Fibroblast of pulmonary artery (primary cell): ENCODE measurements around the gene NKAIN2.

ENCODE experiments used
- DNase-seq: peaks from one replicate; pipeline ENCODE4 v3.0.0-alpha.2; 2010; ENCODE audit warnings: low read depth
- H3K4me3 ChIP-seq: replicated peaks from 2 replicates; pipeline ENCODE4 v1.5.1; 2011; ENCODE audit warnings: low read depth, mild to moderate bottlenecking, control low read depth, low read length, moderate library complexity
- TF ChIP-seq, protein P1 (sequence below): IDR thresholded peaks from 2 replicates; pipeline ENCODE4 v1.5.1; 2011; ENCODE audit warnings: mild to moderate bottlenecking, control low read depth, low read length, inconsistent platforms; ENCODE audit errors: missing control alignments

NKAIN2 gene

DNA sequence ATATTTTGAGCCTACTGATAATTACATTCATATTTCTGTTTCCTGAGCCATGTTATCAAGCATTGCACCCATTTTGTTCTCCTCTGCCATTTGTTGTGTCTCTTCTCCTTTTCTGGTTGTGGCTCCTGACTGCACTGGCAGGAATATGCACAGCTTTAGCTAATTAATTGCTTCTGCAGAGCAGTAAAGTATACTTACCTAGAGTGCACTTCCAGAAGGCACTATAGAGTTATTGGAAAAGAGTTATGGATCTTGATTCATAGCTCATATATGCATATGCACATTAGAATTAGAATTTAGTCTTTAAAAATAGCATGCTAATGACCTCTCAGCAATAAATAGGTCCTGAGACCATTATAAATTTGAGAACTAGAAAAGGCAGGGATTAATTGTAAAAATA lies 262.6 kb downstream of the NKAIN2 start:
- no peak overlapping the region for H3K4me3 ChIP-seq
- no peak for DNase-seq
- TF ChIP-seq, protein P1, sequence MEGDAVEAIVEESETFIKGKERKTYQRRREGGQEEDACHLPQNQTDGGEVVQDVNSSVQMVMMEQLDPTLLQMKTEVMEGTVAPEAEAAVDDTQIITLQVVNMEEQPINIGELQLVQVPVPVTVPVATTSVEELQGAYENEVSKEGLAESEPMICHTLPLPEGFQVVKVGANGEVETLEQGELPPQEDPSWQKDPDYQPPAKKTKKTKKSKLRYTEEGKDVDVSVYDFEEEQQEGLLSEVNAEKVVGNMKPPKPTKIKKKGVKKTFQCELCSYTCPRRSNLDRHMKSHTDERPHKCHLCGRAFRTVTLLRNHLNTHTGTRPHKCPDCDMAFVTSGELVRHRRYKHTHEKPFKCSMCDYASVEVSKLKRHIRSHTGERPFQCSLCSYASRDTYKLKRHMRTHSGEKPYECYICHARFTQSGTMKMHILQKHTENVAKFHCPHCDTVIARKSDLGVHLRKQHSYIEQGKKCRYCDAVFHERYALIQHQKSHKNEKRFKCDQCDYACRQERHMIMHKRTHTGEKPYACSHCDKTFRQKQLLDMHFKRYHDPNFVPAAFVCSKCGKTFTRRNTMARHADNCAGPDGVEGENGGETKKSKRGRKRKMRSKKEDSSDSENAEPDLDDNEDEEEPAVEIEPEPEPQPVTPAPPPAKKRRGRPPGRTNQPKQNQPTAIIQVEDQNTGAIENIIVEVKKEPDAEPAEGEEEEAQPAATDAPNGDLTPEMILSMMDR, result no peak

DNA sequence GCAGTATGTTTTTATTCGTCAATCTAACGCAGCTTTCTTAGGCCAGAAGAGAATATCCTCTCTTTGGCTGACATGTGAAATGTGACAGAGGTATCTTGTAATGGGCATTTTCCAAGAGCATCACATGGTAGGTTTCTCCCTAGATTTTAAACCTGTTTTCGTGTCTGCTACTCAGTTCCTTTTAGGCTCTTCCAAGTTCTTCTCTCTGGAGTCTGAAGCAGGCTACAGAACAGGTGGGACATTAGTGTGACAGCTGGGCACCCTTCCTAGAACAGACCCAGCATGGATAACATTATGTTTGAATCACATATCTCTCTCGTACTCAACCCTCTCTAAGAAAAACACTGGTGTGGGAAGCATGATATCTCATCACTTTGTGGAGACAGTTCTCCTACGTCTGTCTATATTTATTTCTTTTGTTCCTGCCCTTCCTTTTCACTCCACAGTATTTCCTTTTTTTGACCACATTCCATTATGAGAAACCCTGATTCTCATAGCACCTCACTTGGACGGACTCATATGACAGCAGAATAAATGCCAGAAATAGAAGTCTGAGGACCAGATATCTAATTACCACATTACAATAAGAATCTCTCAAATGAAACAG lies 263.4 kb downstream of the NKAIN2 start:
- H3K4me3 ChIP-seq, result no peak overlapping the region
- no peak for DNase-seq
- TF ChIP-seq, protein P1, result no peak

DNA sequence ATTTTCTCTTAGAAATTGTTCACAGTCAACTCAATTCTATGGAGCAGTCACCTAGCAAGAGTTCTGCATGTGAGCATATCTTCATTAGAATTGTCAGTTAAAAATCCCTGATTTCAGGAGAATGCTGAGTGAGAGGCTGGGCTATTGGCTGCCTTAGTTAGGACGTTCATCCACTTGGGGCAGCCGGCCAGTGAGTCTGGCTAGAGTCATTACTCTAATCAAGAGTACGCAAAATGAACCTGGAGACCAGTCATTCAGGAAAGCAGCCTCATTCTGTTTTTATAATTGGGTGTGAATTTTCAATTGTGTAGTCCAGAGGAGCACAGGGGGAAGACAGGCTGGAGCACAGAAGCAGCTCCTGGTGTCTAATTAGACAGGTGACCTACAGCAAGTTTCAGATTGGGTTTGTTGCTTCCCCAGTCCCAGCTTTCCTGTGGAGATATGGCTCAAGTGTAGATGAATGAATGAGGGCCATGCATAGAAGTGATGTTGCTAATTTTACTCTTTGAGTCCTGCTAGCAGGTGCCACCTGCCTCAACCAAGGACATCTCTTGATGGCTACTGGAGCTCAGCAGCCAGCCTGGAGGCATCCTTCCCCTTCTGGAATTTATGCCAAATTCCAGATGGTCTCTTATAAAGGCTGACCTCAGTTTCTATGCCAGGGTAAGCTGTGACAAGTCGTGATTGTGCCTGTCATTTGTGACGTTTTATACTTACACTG lies 265.7 kb downstream of the NKAIN2 start:
- no peak overlapping the region for H3K4me3 ChIP-seq
- TF ChIP-seq, protein P1, result no peak
- DNase-seq, result no peak

DNA sequence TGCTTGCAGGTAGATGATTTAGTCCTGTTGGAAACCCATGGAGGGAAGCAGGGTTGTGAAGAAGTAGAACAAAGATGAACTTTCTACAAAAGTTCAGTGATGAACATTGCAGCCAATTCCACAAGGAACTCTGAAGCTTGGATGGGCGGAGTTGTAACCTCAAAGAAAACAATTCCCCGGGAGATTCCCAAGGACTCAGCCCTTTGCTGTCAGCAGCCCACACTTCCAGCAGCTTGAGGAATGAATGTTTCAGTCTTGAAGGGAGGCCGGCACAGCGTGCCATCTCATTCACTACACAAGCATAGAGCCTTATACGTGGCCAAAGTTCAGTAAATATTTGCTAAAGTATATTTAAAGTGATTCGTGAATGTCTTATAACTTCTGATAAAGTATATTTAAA lies 269.4 kb downstream of the NKAIN2 start:
- no peak overlapping the region for H3K4me3 ChIP-seq
- TF ChIP-seq, protein P1, result no peak
- peak; percentile 10 for DNase-seq

DNA sequence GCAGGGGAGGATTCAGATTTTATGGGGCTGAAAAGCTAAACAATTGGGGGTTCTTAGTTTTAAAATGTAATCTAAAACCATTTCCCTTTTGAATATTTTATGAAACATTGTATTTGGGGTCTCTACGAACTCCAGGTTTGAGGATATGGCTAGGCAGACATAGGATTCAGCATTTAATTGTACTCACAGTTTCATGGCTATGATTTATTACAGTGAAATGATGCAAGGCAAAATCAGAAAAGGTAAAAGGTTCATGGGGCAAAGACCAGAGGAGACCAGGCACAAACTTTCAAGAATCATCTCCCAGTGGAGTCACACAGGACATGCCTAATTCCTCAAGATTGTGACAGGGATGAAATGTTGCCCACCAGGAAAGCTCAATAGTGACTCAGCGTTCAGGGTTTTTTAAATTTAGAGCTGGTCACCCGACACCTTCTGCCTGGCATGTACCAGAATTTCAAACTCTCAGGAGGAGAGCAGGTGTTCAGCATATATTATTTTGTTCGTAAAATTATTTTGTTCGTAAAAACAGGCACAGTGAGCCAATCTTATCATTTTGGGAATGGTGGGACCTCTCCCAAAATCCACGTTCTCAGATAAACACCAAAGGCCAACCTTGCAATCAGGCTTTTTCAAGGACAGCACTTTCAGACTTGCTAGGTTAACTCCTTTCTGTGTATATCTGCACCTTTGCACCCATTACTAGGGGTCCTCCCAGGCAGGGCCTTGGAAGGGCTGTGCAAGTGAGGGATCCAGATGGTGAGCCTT lies 270.3 kb downstream of the NKAIN2 start:
- no peak for DNase-seq
- no peak overlapping the region for H3K4me3 ChIP-seq
- TF ChIP-seq, protein P1, result no peak

DNA sequence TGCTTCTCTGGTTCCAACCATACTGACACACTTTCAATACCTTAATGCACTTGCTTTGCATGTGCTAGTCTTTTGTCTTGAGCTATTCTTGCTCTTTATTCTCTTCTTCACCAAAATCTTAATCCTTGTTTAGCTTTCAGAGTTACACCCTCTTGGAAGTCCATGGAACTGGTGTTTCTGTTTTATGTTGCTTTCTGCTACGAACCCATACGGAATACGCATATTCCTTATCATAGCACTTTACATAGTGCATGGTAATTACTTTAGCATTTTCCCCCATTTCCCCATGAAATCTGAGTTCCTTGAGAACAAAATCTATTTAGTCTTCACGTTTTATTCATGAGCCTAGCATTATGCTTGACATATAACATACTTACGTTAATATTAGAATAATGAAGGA lies 270.9 kb downstream of the NKAIN2 start:
- H3K4me3 ChIP-seq, result no peak overlapping the region
- TF ChIP-seq, protein P1, result no peak
- no peak for DNase-seq
